Measurements from ENCODE around the gene ATXN10.

- TF ChIP-seq, protein P1, sequence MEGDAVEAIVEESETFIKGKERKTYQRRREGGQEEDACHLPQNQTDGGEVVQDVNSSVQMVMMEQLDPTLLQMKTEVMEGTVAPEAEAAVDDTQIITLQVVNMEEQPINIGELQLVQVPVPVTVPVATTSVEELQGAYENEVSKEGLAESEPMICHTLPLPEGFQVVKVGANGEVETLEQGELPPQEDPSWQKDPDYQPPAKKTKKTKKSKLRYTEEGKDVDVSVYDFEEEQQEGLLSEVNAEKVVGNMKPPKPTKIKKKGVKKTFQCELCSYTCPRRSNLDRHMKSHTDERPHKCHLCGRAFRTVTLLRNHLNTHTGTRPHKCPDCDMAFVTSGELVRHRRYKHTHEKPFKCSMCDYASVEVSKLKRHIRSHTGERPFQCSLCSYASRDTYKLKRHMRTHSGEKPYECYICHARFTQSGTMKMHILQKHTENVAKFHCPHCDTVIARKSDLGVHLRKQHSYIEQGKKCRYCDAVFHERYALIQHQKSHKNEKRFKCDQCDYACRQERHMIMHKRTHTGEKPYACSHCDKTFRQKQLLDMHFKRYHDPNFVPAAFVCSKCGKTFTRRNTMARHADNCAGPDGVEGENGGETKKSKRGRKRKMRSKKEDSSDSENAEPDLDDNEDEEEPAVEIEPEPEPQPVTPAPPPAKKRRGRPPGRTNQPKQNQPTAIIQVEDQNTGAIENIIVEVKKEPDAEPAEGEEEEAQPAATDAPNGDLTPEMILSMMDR (IDR thresholded peaks at IDR 0.05; ENCODE audit: low read depth, low read length) = no peak
- no peak for TF ChIP-seq EZH2phosphoT487 (IDR thresholded peaks at IDR 0.05; ENCODE audit: low read depth)
These were observed 101.1 kb downstream of the ATXN10 start for GRCh38 chr22:45772743-45773142.

Data from OCI-LY3 (cell line).